Jurkat, Clone E6-1 (cell line): Measurements from ENCODE around the gene NFKBIE.
"Not testable (repeated sequence)": the region's sequence is repeated elsewhere in the genome, so short reads cannot be mapped to it uniquely, and the experiment has no call there.

ENCODE experiments used
- DNase-seq: peaks from one replicate; pipeline ENCODE4 v3.0.0-alpha.2; 2011; ENCODE audit warnings: low read depth, low spot score
- H3K4me3 ChIP-seq: 2 replicates; pipeline ENCODE4 v1.5.1; 2011; ENCODE audit warnings: mild to moderate bottlenecking, low read length, control low read depth, moderate library complexity

The NFKBIE gene

DNA sequence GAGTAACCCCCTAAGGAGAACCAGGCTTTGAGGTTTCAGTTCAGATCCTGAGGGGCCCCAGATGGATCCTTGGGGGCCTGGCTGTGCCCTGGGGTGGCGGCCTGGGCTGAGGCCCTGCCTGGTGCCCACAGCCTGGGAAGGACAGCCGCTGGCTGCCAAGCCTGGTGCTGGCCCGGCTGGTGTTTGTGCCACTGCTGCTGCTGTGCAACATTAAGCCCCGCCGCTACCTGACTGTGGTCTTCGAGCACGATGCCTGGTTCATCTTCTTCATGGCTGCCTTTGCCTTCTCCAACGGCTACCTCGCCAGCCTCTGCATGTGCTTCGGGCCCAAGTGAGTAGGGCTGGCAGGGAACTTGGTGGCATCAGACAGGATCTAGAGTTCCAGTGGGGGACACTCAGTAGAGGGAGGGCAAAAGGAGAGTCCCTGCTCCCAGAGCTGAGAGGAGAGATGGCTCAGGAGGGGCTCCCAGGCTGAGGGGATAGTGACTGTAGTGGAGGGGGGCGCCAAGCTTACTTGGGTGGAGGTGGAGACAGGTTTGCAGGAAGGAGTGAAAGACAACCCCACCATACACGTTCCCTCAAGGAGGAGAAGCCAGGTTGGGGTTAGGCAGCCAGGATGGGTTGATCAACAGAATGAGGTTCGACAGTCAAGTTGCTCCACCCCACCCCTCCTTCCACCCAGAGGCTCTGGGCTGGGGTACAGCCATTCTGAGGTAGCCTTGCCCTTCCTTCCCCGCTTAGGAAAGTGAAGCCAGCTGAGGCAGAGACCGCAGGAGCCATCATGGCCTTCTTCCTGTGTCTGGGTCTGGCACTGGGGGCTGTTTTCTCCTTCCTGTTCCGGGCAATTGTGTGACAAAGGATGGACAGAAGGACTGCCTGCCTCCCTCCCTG, 32.4 kb downstream of the NFKBIE start:
- H3K4me3 ChIP-seq, result no peak overlapping the region
- no peak for DNase-seq

DNA sequence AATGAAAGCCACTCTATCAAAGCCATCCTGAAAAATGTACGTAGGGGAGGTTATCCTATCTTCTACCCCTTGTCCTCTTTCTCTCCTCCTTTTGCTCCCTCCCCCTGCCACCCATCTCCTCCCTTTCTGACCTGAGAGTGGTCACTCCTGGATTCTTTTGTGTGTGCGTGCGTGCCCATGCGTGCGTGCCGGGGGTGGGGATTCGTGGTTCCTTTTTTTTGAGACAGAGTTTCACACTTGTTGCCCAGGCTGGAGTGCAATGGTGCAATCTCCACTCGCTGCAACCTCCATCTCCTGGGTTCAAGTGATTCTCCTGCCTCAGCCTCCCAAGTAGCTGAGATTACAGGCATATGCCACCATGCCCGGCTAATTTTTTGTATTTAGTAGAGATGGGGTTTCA, 33.9 kb downstream of the NFKBIE start:
- DNase-seq, result not testable (repeated sequence)

DNA sequence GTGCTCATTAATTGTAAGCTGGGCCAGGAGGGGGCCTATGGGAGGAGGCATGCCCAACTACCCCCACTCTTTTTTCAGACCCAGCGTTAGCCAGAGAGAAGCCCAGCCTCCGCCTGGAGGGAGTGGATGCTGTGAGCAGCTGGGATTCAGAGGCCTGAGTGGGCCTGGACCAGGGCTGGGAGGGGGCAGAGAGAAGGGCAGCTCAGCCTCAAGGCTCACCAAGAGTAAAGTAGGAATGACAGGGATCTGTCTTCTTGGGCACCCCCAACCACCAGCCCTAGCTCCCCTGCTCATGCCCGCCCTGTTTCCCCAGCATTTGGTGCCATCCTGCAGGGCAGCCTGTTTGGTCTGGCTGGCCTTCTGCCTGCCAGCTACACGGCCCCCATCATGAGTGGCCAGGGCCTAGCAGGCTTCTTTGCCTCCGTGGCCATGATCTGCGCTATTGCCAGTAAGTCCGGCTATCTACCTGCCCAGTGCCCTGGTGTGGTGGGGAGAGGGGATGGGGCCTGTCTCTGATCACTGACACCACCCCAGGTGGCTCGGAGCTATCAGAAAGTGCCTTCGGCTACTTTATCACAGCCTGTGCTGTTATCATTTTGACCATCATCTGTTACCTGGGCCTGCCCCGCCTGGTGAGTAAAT, 35.2 kb downstream of the NFKBIE start:
- no peak overlapping the region for H3K4me3 ChIP-seq
- no peak for DNase-seq

More for the DNA sequence above, 33.9 kb downstream of the NFKBIE start:
- H3K4me3 ChIP-seq, result not testable (repeated sequence)

DNA sequence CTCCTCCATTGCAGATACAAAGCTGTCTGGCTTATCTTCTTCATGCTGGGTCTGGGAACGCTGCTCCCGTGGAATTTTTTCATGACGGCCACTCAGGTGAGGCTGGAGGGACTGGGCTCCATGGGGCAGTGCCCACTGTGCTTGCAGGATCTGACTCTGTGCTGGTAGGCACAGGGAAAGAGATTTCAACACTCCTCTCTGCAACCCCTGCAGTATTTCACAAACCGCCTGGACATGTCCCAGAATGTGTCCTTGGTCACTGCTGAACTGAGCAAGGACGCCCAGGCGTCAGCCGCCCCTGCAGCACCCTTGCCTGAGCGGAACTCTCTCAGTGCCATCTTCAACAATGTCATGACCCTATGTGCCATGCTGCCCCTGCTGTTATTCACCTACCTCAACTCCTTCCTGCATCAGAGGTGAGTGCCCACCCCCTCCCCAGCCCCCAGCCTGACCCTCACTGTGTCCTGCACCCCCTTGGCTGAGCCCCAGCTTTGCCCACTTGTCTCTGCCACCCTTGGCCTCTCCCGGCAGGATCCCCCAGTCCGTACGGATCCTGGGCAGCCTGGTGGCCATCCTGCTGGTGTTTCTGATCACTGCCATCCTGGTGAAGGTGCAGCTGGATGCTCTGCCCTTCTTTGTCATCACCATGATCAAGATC, 35.8 kb downstream of the NFKBIE start:
- no peak overlapping the region for H3K4me3 ChIP-seq
- no peak for DNase-seq

DNA sequence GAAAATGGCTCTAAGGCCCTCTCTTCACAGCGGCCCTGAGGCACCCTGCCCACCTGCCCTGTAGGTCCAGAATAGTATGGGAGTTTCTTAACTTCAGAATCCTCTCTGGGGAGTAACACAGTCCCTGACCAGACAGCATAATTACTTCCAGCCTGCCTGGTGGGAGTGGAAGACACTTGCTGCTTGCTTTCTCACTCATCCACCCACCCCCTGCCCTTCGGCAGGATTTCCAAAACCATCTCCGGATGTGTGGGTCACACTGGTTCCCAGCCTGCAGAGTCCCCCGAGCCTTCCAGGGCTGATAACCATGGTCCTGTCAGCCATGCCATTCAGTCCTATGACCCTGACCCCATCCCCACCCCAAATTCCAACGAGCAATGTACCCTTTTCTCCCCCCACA, 36.5 kb downstream of the NFKBIE start:
- no peak for DNase-seq
- H3K4me3 ChIP-seq, result no peak overlapping the region

DNA sequence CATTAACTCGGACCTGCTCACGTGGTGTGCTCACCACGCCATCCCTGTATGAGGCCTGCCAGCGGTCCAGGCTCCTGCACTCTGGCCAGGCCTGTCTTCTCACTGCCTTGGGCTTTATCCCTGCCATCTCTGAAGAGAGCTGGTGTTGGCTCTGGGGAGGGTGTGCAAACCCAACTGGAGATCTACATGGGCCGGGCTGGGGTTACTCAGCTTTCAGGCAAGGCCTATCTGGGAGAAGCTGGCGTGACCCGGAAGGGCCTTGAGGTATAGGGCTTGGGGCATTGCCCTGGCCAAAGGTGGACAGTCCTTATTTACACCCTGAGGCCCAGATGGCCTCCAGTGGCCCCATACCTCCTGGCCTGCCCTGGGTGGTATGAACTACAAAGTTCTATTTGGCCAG, 36.9 kb downstream of the NFKBIE start:
- H3K4me3 ChIP-seq, result no peak overlapping the region
- DNase-seq, result no peak

DNA sequence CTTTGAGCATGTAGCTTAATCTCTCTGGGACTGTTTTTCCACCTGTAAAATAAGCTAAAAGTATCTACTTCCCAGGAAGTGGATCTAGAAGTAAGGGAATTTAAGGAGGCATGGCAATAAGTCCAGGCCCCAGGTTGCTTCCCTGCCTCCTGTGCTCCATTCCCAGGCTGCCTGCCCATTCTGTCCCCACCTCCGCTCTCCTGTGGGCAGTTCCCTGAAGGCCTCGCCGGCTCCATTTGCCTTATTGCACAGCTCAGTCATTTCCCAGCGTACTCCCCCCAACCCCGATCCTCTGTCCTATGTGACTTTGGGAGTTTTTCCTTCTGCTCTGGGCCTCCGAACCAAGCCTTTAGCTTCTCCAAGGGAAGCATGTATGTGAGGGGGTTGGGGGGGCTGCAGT, 37.3 kb downstream of the NFKBIE start:
- DNase-seq, result no peak
- no peak overlapping the region for H3K4me3 ChIP-seq

DNA sequence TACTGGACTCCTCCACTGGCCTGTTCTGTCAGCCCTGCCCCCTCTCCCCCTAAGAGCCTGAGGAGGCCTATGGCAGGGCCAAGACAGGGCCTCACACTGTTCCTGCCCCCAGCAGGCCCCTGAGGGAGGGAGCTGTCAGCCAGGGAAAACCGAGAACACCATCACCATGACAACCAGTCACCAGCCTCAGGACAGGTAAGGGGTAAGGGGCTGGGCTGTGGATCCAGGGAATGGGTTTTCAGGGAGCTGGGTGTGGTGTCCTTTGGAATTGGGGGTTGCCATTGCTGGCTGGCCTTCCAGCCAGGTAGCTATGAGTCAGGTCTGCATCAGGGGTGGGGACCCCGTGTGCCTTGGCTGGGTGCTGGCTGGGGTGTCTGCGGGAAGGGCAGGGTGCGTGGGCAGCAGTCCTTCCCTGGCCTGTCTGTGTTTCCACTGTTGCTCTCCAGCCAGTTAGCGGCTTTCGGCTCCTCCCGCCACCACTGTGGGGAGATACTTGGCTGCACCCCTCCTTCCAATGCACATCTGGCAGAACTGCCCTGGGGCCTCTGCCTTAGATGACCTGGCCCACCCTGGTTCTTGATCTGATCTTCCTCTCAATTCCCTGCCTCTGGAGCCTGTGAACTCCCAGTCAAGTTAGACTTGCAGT, 38.1 kb downstream of the NFKBIE start:
- H3K4me3 ChIP-seq, result no peak overlapping the region
- DNase-seq, result no peak

DNA sequence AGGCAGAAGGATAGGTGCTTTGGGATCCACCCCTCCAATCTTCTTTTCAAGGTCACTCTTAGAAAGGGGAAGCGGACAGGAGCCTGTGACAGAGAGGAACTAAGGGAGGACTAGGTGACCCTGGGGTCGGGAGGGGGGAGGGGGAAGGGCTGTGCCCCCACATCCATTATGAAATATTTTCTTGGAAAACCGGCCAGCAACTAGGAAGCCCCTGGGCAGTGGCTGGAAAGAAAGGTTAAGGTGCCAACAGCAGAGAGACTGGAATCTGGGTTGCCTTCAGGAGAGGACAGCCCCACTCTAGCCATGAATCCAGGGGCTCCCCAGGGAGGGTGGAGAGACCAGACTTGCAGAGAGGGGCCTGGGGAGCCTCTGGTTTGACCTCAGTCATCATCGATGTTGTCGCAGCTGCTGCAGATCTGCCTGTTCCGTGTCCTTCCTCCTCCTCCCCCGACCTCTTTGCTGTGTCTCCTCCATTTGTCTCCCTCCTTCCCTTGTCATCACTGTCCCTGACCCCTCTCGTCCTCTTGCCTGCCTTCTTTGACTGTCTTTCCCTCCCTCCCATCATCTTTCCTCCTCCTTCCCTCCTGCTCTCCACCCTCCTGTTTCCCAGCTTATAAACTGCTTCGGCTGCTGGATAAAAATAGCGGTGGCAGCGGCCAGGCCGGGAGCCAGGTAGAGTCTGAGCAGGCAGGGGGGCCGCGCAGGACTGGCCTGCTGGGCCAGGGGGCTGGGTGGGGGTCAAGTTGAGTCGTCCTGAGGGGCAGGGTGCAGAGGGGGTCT, 38.8 kb downstream of the NFKBIE start:
- DNase-seq, result no peak
- H3K4me3 ChIP-seq, result no peak overlapping the region

DNA sequence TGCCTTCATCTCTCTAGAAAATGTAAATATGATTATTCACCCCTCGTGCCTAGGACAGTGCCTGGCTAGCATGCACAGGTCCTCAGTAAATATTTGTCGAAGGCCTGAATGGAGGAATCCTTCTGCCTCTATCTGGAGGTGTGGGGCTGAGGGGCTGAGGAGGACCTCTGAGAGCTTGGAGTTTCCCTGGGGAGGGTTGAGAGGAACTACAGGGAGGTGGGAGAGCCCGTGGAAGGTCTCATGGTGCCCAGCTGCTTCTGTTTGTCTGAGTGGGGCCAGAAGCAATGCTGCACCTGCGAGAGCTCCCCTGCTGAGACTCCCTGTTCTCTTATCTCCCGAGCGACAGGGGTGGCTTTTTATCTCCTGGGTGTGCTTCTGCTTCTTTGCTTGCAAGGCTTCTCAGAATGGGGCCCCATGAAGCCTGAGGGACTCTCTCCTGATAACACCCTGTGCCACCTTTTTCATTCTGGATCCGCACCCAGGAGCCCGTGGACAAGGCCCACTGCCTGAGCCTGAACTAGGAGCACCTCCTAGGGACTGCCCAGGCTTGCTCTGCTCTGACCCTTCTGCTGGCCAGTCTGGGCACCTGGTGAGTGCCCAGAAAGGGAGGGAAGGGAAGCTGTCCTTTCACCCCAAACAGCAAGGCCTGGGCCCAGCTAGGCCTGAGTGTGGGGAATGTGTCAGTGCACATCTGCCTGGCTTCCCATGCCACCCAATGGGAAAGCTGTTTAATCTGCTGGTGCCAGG, 39.6 kb downstream of the NFKBIE start:
- no peak overlapping the region for H3K4me3 ChIP-seq
- no peak for DNase-seq

DNA sequence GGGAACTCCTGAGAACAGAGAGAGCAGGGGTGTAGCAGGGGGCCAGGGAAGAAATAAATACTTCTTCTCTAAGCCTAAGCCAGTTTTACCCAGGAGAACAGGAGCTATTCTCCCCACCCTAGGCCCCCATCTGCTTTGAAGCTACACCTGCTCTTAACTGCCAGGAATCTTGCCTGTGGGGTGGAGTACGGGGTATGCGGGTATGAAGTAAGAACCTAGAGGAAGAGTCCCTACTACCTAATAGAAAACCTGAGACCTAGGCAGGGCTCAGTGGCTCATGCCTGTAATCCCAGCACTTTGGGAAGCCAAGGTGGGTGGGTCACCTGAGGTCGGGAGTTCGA, 40.4 kb downstream of the NFKBIE start:
- DNase-seq, result no peak
- H3K4me3 ChIP-seq, result peak overlapping the region; percentile 58

DNA sequence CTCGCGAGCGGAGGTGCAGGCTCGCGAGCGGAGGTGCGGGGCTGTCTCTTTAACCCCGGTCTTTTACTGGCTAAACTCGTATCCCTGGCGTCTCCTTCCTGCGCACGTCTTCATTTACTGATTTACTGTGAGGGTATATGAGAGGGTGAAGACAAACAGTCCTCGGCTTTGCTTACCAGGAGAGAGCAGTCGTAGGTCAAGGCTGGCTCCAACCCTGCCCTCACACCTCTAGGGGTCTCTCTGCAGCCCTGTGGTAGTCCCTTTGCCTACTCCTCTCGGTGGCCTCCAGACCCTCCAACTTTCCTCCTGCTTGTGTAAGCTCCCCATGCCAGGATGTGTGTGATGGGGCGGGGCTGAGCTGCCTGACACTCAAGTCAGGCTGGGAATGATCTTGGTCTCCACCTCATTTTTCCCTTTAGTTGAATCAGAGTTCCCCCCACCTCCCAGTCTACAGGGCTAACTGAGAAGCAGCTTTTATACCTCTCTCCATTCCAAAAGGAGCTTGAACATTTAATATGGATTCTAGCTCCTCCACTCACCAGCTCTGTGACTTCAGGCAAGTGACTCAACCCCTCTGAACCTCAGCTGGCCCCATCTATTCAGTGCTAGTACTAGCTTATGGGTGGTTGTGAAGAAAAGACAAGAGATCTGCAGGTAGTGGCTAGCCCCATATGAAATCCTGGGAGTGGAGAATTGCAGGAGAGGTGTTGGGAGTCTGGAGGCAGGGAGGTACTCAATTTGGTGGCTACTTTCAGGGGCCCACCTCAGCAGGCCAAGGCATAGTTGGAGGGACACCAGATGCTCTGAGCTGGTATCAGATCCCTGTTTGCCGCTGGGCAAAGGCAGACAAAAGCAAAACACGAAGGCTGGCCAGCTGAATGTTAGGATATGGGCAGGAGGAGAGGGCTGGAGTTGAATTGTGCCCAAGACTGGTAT, 41.1 kb downstream of the NFKBIE start:
- peak overlapping the region; percentile 58 for H3K4me3 ChIP-seq
- DNase-seq, result no peak

DNA sequence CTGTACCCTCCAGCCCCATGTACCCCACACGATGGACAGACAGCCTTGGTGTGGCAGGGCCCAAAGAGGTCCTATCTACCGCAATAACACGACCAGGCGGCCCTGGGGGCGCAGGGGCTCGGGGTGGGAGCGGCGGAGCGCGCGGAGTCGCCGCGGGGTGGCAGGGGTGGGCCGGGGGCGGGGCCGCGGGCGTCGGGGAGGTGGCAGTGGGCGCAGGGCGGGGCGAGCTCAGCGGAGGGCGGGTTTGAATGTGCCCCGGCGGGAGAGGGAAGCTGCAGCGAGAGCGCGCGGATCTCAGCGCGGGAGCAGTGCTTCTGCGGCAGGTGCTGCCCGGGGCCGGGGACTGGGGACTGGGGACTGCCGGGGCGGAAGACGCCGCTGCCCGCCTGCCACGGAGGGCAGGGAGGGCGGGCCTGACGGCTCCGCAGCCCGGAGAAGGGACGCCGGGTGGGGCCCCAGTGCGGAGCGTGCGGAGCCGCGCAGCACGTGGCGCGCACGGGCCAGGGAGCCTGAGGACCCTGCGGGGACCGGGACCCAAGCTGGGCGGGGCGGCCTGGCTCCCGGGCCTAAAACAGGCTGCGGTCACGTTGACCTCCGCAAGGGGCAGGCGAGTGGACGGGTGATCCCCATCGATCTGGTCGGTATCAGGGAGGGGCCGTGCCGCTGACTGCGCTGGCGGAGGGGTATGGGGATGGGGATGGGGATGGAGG, 41.9 kb downstream of the NFKBIE start, which contains the start of gene SLC29A1:
Gene SLC29A1, plus strand, starts transcription at position 277 of the 710 bp plus-strand sequence. CDS start 3,719 bp downstream, outside the sequence.
- H3K4me3 ChIP-seq, result peak within 1 kb of the TSS; percentile 58

DNA sequence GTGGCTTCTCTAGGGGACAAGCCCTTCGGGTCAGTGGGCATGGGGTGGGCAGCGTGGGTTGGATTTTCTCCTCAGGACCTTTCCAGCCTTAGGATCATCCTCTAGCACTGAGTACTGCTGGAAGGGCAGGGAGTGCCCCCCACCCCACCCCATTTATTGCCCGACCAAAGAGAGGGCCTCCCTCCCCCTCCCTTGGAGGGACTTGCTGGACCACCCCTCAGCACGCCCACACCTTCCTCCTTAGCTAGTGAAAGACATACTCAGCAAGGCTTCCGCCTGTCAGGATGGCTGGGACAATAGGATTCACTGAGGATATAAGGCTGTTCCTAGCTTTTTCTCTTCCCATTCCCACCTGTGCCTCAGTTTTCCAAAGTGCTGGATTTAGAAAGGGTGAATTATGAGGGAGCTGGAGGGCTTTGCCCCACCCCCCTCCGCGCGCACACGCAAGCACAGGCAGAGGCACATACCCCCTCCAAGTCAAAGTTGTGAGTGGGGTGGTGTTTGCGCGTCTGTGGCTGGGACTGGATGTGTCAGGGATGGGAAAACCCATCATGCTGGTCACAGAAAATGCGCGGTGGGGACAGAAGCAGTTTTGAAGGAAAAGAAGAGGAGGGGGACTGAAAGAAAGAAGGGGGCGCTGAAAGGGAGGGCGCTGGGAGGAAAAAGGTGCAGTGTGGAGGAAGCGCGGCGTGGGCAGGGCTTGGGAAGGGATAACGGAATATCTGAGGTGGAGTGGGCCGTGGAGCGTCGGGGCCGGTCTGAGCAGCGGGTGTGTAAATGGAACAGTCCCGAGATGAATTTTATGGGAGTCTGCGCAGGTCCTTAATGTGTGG, 42.6 kb downstream of the NFKBIE start:
- H3K4me3 ChIP-seq, result peak overlapping the region; percentile 58
- DNase-seq, result no peak

More for the DNA sequence above, 41.9 kb downstream of the NFKBIE start, which contains the start of gene SLC29A1:
- peak; percentile 73 for DNase-seq

DNA sequence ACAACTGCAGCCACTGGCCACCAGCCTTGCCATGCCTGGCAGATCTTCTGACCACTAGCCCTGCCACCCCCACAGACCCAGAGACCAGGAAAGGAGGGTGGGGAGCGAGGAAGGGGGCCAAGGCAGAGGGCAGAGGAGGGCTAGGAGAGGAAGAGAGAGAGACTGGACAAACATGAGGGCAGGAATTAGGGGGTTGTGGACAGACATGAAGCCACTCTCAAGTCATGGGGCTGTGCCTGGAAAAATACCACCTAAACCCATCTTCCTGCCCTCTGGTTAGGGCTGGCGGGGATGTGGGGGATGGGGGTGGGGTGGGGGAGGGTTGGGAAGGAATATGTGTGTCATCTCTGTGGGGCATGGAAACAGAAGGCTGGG, 43.4 kb downstream of the NFKBIE start:
- H3K4me3 ChIP-seq, result no peak overlapping the region

More for the DNA sequence above, 43.4 kb downstream of the NFKBIE start:
- DNase-seq, result no peak
